Neural cell (in vitro differentiated cells): Measurements from ENCODE around the gene SAMD3. TPM values are rescaled to one million over a fixed set of nuclear protein-coding genes. Genes with fewer than 3 reads are reported as not detected.

Source experiments
- H2AFZ ChIP-seq: fragments of 200-600, 300-800 bp; sonication (generic), shearing (Covaris generic); 2 replicates; pipeline ENCODE4 v1.6.0; 2014; ENCODE audit warnings: low read depth, mild to moderate bottlenecking, antibody characterized with exemption, low read length, moderate library complexity
- H3F3A ChIP-seq: fragments of 200-600 bp; shearing (Covaris generic); 2 replicates; pipeline ENCODE4 v1.6.1; 2016; ENCODE audit warnings: mild to moderate bottlenecking, moderate library complexity, mixed read lengths, antibody characterized with exemption, low read length; ENCODE audit not compliant: insufficient read depth, poor library complexity, severe bottlenecking
- H3K27ac ChIP-seq: fragments of 200-600, 300-800 bp; sonication (generic), shearing (Covaris generic); 2 replicates; pipeline ENCODE4 v1.5.1; 2014; ENCODE audit warnings: mild to moderate bottlenecking, low read length, moderate library complexity
- H3K27me3 ChIP-seq: fragments of 300-800, 200-600 bp; sonication (generic), shearing (Covaris generic); 2 replicates; pipeline ENCODE4 v1.6.0; 2014; ENCODE audit warnings: mild to moderate bottlenecking, low read depth, low read length, moderate library complexity; ENCODE audit not compliant: insufficient read depth
- H3K36me3 ChIP-seq: fragments of 300-800, 200-600 bp; sonication (generic), shearing (Covaris generic); 2 replicates; pipeline ENCODE4 v1.5.1; 2014; ENCODE audit warnings: mild to moderate bottlenecking, antibody characterized with exemption, low read length, moderate library complexity; ENCODE audit not compliant: insufficient read depth
- H3K4me2 ChIP-seq: fragments of 300-800, 200-600 bp; sonication (generic), shearing (Covaris generic); 2 replicates; pipeline ENCODE4 v1.6.0; 2014; ENCODE audit warnings: mild to moderate bottlenecking, low read length
- H3K4me3 ChIP-seq: fragments of 300-800, 200-600 bp; sonication (generic), shearing (Covaris generic); 2 replicates; pipeline ENCODE4 v1.5.1; 2014; ENCODE audit warnings: mild to moderate bottlenecking, low read length, moderate library complexity
- H3K79me2 ChIP-seq: fragments of 200-600 bp; shearing (Covaris generic); replicated peaks from 2 replicates; pipeline ENCODE4 v1.6.0; 2014; ENCODE audit warnings: mild to moderate bottlenecking, low read length, moderate library complexity; ENCODE audit not compliant: insufficient read depth
- H3K9ac ChIP-seq: fragments of 300-800, 200-600 bp; sonication (generic), shearing (Covaris generic); 2 replicates; pipeline ENCODE4 v1.6.1; 2016; ENCODE audit warnings: mild to moderate bottlenecking, low read length, mixed read lengths
- H3K9me2 ChIP-seq: fragments of 200-600 bp; shearing (Covaris generic); 2 replicates; pipeline ENCODE4 v1.6.1; 2016; ENCODE audit warnings: mild to moderate bottlenecking, low read length, mixed read lengths; ENCODE audit not compliant: insufficient read depth
- H3K9me3 ChIP-seq: fragments of 200-600, 300-800 bp; sonication (generic), shearing (Covaris generic); 2 replicates; pipeline ENCODE4 v1.6.1; 2016; ENCODE audit warnings: mild to moderate bottlenecking, mixed run types, low read length, moderate library complexity, mixed read lengths
- H4K20me1 ChIP-seq: fragments of 200-600 bp; shearing (Covaris generic); 2 replicates; pipeline ENCODE4 v1.6.1; 2016; ENCODE audit warnings: mild to moderate bottlenecking, mixed run types; ENCODE audit not compliant: insufficient read depth
- CTCF ChIP-seq: fragments of 450-650 bp; IDR thresholded peaks from 2 replicates; pipeline ENCODE4 v1.5.1; 2014; ENCODE audit warnings: antibody characterized with exemption, mild to moderate bottlenecking, moderate library complexity; ENCODE audit not compliant: poor library complexity, severe bottlenecking
- EP300 ChIP-seq: fragments of 450-650 bp; conservative IDR thresholded peaks from 2 replicates; pipeline ENCODE4 v1.6.1; 2014; ENCODE audit warnings: antibody characterized with exemption, mild to moderate bottlenecking, moderate library complexity; ENCODE audit not compliant: poor library complexity, severe bottlenecking
- EZH2 ChIP-seq: fragments of 200-600, 300-800 bp; shearing (Covaris generic), sonication (generic); IDR thresholded peaks from 2 replicates; pipeline ENCODE4 v1.6.1; 2014; ENCODE audit warnings: antibody characterized with exemption, low read length, borderline replicate concordance, mild to moderate bottlenecking; ENCODE audit not compliant: insufficient read depth, poor library complexity, severe bottlenecking
- MXI1 ChIP-seq: fragments of 450-650 bp; conservative IDR thresholded peaks from 2 replicates; pipeline ENCODE4 v1.6.1; 2014; ENCODE audit warnings: antibody characterized with exemption, mild to moderate bottlenecking; ENCODE audit not compliant: poor library complexity, severe bottlenecking
- POLR2AphosphoS5 ChIP-seq: IDR thresholded peaks from 2 replicates; pipeline ENCODE4 v1.6.1; 2012
- RAD21 ChIP-seq: fragments of 450-650 bp; conservative IDR thresholded peaks from 2 replicates; pipeline ENCODE4 v1.6.1; 2014; ENCODE audit warnings: antibody characterized with exemption, mild to moderate bottlenecking, moderate library complexity
- SMC3 ChIP-seq: fragments of 450-650 bp; conservative IDR thresholded peaks from 2 replicates; pipeline ENCODE4 v1.6.1; 2014; ENCODE audit warnings: antibody characterized with exemption, mild to moderate bottlenecking, moderate library complexity; ENCODE audit not compliant: poor library complexity
- TAF1 ChIP-seq: IDR thresholded peaks from 2 replicates; pipeline ENCODE4 v1.6.1; 2012; ENCODE audit warnings: low read depth
- polyA plus RNA-seq: library from polyadenylated mRNA; depleted of rRNA; stranded (reverse); fragments of >200 nt; gene quantifications from 2 replicates; pipeline ENCODE4 v1.2.3, GENCODE V29; 2014
- TF ChIP-seq, protein P1 (sequence below): IDR thresholded peaks from 2 replicates; pipeline ENCODE4 v1.6.1; 2012; ENCODE audit warnings: borderline replicate concordance

SAMD3 gene
- polyA plus RNA-seq, 1 donor from 2014 or later: 17.1 TPM

- no peak overlapping the region for H3K9ac ChIP-seq
- H4K20me1 ChIP-seq: no peaks in the 10 kb centered on the region
- no peak for TF ChIP-seq EZH2
- no peak for TF ChIP-seq MXI1
- no peak for TF ChIP-seq CTCF
- no peak for TF ChIP-seq EP300
- TF ChIP-seq SMC3: no peak
- TF ChIP-seq RAD21: no peak
- TF ChIP-seq POLR2AphosphoS5: no peak
- TF ChIP-seq, protein P1, sequence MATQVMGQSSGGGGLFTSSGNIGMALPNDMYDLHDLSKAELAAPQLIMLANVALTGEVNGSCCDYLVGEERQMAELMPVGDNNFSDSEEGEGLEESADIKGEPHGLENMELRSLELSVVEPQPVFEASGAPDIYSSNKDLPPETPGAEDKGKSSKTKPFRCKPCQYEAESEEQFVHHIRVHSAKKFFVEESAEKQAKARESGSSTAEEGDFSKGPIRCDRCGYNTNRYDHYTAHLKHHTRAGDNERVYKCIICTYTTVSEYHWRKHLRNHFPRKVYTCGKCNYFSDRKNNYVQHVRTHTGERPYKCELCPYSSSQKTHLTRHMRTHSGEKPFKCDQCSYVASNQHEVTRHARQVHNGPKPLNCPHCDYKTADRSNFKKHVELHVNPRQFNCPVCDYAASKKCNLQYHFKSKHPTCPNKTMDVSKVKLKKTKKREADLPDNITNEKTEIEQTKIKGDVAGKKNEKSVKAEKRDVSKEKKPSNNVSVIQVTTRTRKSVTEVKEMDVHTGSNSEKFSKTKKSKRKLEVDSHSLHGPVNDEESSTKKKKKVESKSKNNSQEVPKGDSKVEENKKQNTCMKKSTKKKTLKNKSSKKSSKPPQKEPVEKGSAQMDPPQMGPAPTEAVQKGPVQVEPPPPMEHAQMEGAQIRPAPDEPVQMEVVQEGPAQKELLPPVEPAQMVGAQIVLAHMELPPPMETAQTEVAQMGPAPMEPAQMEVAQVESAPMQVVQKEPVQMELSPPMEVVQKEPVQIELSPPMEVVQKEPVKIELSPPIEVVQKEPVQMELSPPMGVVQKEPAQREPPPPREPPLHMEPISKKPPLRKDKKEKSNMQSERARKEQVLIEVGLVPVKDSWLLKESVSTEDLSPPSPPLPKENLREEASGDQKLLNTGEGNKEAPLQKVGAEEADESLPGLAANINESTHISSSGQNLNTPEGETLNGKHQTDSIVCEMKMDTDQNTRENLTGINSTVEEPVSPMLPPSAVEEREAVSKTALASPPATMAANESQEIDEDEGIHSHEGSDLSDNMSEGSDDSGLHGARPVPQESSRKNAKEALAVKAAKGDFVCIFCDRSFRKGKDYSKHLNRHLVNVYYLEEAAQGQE: no peak
- TF ChIP-seq TAF1: no peak
- H3F3A ChIP-seq: no peaks in the 10 kb centered on the region
- H3K4me2 ChIP-seq: no peak overlapping the region
- H3K9me3 ChIP-seq: no peaks in the 10 kb centered on the region
- no peak overlapping the region for H3K27ac ChIP-seq
- H2AFZ ChIP-seq: no peak overlapping the region
- H3K79me2 ChIP-seq: no peaks in the 10 kb centered on the region
- no peaks in the 10 kb centered on the region for H3K36me3 ChIP-seq
- H3K9me2 ChIP-seq: no peaks in the 10 kb centered on the region
- H3K27me3 ChIP-seq: no peaks in the 10 kb centered on the region
- H3K4me3 ChIP-seq: no peak overlapping the region
These were observed 37.1 kb downstream of the SAMD3 start for GRCh38 chr6:130185658-130186057.

DNA sequence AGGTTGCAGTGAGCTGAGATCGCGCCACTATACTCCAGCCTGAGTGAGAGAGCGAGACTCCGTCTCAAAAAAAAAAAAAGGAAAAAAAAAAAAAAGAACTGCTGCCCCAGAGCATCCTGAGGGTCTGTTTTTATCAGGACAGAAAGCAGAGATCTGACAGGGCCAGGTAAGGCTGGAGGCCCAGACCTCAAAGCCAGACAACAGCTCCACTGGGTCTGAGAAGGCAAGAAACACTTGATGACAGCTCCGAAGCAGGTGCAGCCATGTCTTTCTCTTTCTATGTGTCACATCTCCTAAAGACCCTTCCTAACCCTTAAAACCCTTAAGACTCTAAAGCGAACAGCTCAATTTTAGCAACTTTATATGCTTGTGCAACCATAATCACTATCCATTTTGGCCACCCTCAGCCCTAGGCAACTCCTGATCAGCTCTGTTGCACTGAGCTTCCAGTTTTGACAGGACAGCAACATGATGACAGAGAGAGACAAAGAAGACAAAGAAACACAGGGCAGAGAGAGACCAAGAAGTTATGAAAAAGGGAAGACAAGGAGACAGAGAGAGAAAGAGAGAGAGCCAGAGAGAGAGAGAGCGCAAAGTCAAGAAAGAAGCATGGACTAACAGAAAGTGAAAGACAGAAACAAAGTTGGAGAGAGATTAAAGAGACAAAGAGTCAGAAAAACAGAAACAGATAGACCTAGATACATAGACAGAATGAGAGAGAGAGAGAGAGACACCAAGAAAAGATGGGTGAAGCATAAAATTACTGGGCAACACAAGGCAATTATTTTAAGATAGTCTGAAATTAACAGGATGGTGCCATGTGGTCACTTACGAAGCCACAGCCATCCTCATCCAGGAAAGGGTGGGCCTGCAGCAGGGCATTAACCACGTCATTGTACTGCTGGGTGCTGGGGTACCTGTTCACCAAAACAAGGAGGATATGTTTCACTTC, 39.2 kb downstream of the SAMD3 start:
- H3K4me3 ChIP-seq: no peak overlapping the region
- no peaks in the 10 kb centered on the region for H3K79me2 ChIP-seq
- H2AFZ ChIP-seq: no peak overlapping the region
- no peaks in the 10 kb centered on the region for H4K20me1 ChIP-seq
- H3F3A ChIP-seq: no peaks in the 10 kb centered on the region
- no peaks in the 10 kb centered on the region for H3K27me3 ChIP-seq
- H3K4me2 ChIP-seq: no peak overlapping the region
- H3K9ac ChIP-seq: no peak overlapping the region
- H3K36me3 ChIP-seq: no peaks in the 10 kb centered on the region
- TF ChIP-seq EP300: no peak
- TF ChIP-seq POLR2AphosphoS5: no peak
- TF ChIP-seq EZH2: no peak
- TF ChIP-seq CTCF: no peak
- TF ChIP-seq RAD21: no peak
- no peak for TF ChIP-seq SMC3
- no peak for TF ChIP-seq MXI1
- TF ChIP-seq TAF1: no peak
- TF ChIP-seq, protein P1: no peak
- H3K9me2 ChIP-seq: no peaks in the 10 kb centered on the region
- H3K27ac ChIP-seq: no peak overlapping the region
- H3K9me3 ChIP-seq: no peaks in the 10 kb centered on the region
